DMS 273 treated with DMSO at 0.1 percent for 48 hours (cell line): ENCODE measurements around the gene RESF1.

Experiments
- DNase-seq: peaks from one replicate; lab custom pipeline; 2025; lab: John Stamatoyannopoulos, UW

RESF1 gene

GRCh38 chr12:32005496-32006125 is 46.4 kb downstream of the RESF1 start:
- no peak for DNase-seq
